SK-N-MC (cell line): ENCODE measurements around the gene THRA.

Source experiments
- DNase-seq: peaks from one replicate; pipeline ENCODE4 v3.0.0-alpha.2; 2011; ENCODE audit warnings: low read depth, low spot score
- H3K27ac ChIP-seq: fragments of 200-600 bp; sonication (generic); 2 replicates; pipeline ENCODE4 v1.5.1; 2016; ENCODE audit warnings: mixed run types
- H3K36me3 ChIP-seq: fragments of 200-600 bp; sonication (generic); 2 replicates; pipeline ENCODE4 v1.6.1; 2017; ENCODE audit warnings: antibody characterized with exemption, low read length, mixed read lengths; ENCODE audit not compliant: insufficient read depth
- H3K4me3 ChIP-seq: fragments of 200-600 bp; sonication (generic); 2 replicates; pipeline ENCODE4 v1.5.1; 2016
- H3K9ac ChIP-seq: fragments of 200-600 bp; sonication (generic); 2 replicates; pipeline ENCODE4 v1.8.0; 2017; ENCODE audit warnings: mixed run types, mixed read lengths; ENCODE audit not compliant: insufficient read length
- H3K9me3 ChIP-seq: fragments of 200-600 bp; sonication (generic); 2 replicates; pipeline ENCODE4 v1.6.1; 2017; ENCODE audit warnings: low read depth, mild to moderate bottlenecking, antibody characterized with exemption, low read length, moderate library complexity, mixed read lengths
- EZH2 ChIP-seq: fragments of 200-600 bp; sonication (generic); IDR thresholded peaks from one replicate; pipeline ENCODE4 v1.6.1; 2017; ENCODE audit warnings: antibody characterized with exemption
- FOXP2 ChIP-seq: optimal IDR thresholded peaks from 2 replicates; pipeline ENCODE3; 2011; ENCODE audit warnings: mild to moderate bottlenecking, moderate library complexity; ENCODE audit not compliant: insufficient read depth; ENCODE audit errors: extremely low read length, control extremely low read depth
- POLR2AphosphoS5 ChIP-seq: IDR thresholded peaks from 2 replicates; pipeline ENCODE4 v1.6.1; 2012; ENCODE audit warnings: mild to moderate bottlenecking, low read depth, low read length, borderline replicate concordance

THRA gene

GRCh38 chr17:40062329-40063186, at the start of gene THRA:
THRA (plus strand) TSS chr17:40062965; CDS start chr17:40074489, 11,524 bp downstream.
- Histone ChIP-seq H3K27ac (peak within 1 kb of the TSS; percentile 50; the same call in 1 of the 2 replicates), H3K4me3 (peak within 1 kb of the TSS; percentile 92), H3K36me3 (no peaks in the 10 kb centered on the region), H3K9me3 (no peaks in the 10 kb centered on the region), H3K9ac (peak within 1 kb of the TSS; percentile 81)
- no peak for TF ChIP-seq EZH2
- DNase-seq: no peak

- H3K27ac ChIP-seq: no peak overlapping the region
- no peak overlapping the region for H3K9ac ChIP-seq
- no peak for DNase-seq
Observed at GRCh38 chr17:40014375-40014980, 48.3 kb upstream of the THRA start.

GRCh38 chr17:40015005-40015997, 47.5 kb upstream of the THRA start, which contains the start of gene CSF3:
CSF3 (plus strand) TSS chr17:40015440; CDS start chr17:40015475, 35 bp downstream.
- no peak for DNase-seq
- Histone ChIP-seq H3K9me3 (no peaks in the 10 kb centered on the region), H3K27ac (no peak within 1 kb of the TSS), H3K36me3 (peaks cover 3% of the 10 kb centered on the region; the same call in 1 of the 2 replicates), H3K9ac (no peak within 1 kb of the TSS), H3K4me3 (no peak within 1 kb of the TSS)
- no peak for TF ChIP-seq EZH2
- no peak for TF ChIP-seq FOXP2
- TF ChIP-seq POLR2AphosphoS5: no peak

More at GRCh38 chr17:40014375-40014980, 48.3 kb upstream of the THRA start:
- Histone ChIP-seq H3K36me3 (peaks cover 3% of the 10 kb centered on the region; the same call in 1 of the 2 replicates), H3K4me3 (no peak overlapping the region), H3K9me3 (no peaks in the 10 kb centered on the region)
- no peak for TF ChIP-seq FOXP2

GRCh38 chr17:40015998-40016985, 46.5 kb upstream of the THRA start:
- H3K36me3 ChIP-seq: peaks cover 6% of the 10 kb centered on the region; the same call in 1 of the 2 replicates
- no peak overlapping the region for H3K9ac ChIP-seq
- H3K9me3 ChIP-seq: no peaks in the 10 kb centered on the region
- no peak overlapping the region for H3K27ac ChIP-seq
- TF ChIP-seq EZH2: no peak
- TF ChIP-seq POLR2AphosphoS5: no peak
- TF ChIP-seq FOXP2: no peak
- H3K4me3 ChIP-seq: no peak overlapping the region
- DNase-seq: no peak

GRCh38 chr17:40017422-40018080, 45.2 kb upstream of the THRA start:
- Histone ChIP-seq H3K4me3 (no peak overlapping the region), H3K9me3 (no peaks in the 10 kb centered on the region), H3K9ac (no peak overlapping the region), H3K36me3 (peaks cover 16% of the 10 kb centered on the region; the same call in 1 of the 2 replicates), H3K27ac (no peak overlapping the region)
- DNase-seq: no peak
- TF ChIP-seq POLR2AphosphoS5 (no peak), FOXP2 (no peak), EZH2 (no peak)

- DNase-seq: no peak
- TF ChIP-seq EZH2 (no peak), POLR2AphosphoS5 (no peak), FOXP2 (no peak)
- H3K4me3 ChIP-seq: no peak overlapping the region
- no peak overlapping the region for H3K27ac ChIP-seq
- no peak overlapping the region for H3K9ac ChIP-seq
- H3K9me3 ChIP-seq: no peaks in the 10 kb centered on the region
- peaks cover 21% of the 10 kb centered on the region; the same call in 1 of the 2 replicates for H3K36me3 ChIP-seq
Observed at GRCh38 chr17:40018211-40019121, 44.3 kb upstream of the THRA start.
